Retina (tissue), 1 donor: Measurements from ENCODE around the gene INPP4B.

ENCODE experiments used
- DNase-seq: peaks from one replicate; pipeline ENCODE4 v3.0.0-alpha.2; 2016

The INPP4B gene

GRCh38 chr4:142567620-142568451, 278.3 kb downstream of the INPP4B start:
- no peak for DNase-seq

GRCh38 chr4:142567199-142567598, 278.9 kb downstream of the INPP4B start:
- DNase-seq: no peak

GRCh38 chr4:142566777-142567176, 279.3 kb downstream of the INPP4B start:
- no peak for DNase-seq

GRCh38 chr4:142566243-142566642, 279.9 kb downstream of the INPP4B start:
- no peak for DNase-seq

- no peak for DNase-seq
Measured at GRCh38 chr4:142565771-142566170, 280.3 kb downstream of the INPP4B start.

- no peak for DNase-seq
Measured at GRCh38 chr4:142563682-142564291, 282.3 kb downstream of the INPP4B start.

GRCh38 chr4:142559986-142560385, 286.1 kb downstream of the INPP4B start:
- no peak for DNase-seq

GRCh38 chr4:142558851-142559250, 287.2 kb downstream of the INPP4B start:
- DNase-seq: no peak

GRCh38 chr4:142557239-142557801, 288.8 kb downstream of the INPP4B start:
- DNase-seq: no peak

- DNase-seq: no peak
Measured at GRCh38 chr4:142556570-142557238, 289.4 kb downstream of the INPP4B start.

GRCh38 chr4:142556048-142556447, 290.1 kb downstream of the INPP4B start:
- DNase-seq: no peak

GRCh38 chr4:142554412-142554811, 291.7 kb downstream of the INPP4B start:
- no peak for DNase-seq

GRCh38 chr4:142551517-142552305, 294.4 kb downstream of the INPP4B start:
- DNase-seq: no peak

GRCh38 chr4:142550965-142551364, 295.1 kb downstream of the INPP4B start:
- DNase-seq: no peak

GRCh38 chr4:142549726-142550463, 296.2 kb downstream of the INPP4B start:
- no peak for DNase-seq

GRCh38 chr4:142549248-142549647, 296.9 kb downstream of the INPP4B start:
- no peak for DNase-seq

- no peak for DNase-seq
Measured at GRCh38 chr4:142548491-142548890, 297.6 kb downstream of the INPP4B start.

GRCh38 chr4:142547974-142548373, 298.1 kb downstream of the INPP4B start:
- no peak for DNase-seq

GRCh38 chr4:142544594-142544993, 301.5 kb downstream of the INPP4B start:
- DNase-seq: no peak

- no peak for DNase-seq
Measured at GRCh38 chr4:142544039-142544438, 302.1 kb downstream of the INPP4B start.

- DNase-seq: no peak
Measured at GRCh38 chr4:142540483-142540804, 305.7 kb downstream of the INPP4B start.
